Measurements from ENCODE around the gene ADAMTS7.
"Not testable (repeated sequence)": the region's sequence is repeated elsewhere in the genome, so short reads cannot be mapped to it uniquely, and the experiment has no call there.

The ADAMTS7 gene, protein sequence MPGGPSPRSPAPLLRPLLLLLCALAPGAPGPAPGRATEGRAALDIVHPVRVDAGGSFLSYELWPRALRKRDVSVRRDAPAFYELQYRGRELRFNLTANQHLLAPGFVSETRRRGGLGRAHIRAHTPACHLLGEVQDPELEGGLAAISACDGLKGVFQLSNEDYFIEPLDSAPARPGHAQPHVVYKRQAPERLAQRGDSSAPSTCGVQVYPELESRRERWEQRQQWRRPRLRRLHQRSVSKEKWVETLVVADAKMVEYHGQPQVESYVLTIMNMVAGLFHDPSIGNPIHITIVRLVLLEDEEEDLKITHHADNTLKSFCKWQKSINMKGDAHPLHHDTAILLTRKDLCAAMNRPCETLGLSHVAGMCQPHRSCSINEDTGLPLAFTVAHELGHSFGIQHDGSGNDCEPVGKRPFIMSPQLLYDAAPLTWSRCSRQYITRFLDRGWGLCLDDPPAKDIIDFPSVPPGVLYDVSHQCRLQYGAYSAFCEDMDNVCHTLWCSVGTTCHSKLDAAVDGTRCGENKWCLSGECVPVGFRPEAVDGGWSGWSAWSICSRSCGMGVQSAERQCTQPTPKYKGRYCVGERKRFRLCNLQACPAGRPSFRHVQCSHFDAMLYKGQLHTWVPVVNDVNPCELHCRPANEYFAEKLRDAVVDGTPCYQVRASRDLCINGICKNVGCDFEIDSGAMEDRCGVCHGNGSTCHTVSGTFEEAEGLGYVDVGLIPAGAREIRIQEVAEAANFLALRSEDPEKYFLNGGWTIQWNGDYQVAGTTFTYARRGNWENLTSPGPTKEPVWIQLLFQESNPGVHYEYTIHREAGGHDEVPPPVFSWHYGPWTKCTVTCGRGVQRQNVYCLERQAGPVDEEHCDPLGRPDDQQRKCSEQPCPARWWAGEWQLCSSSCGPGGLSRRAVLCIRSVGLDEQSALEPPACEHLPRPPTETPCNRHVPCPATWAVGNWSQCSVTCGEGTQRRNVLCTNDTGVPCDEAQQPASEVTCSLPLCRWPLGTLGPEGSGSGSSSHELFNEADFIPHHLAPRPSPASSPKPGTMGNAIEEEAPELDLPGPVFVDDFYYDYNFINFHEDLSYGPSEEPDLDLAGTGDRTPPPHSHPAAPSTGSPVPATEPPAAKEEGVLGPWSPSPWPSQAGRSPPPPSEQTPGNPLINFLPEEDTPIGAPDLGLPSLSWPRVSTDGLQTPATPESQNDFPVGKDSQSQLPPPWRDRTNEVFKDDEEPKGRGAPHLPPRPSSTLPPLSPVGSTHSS (N-terminal part only)

DNA sequence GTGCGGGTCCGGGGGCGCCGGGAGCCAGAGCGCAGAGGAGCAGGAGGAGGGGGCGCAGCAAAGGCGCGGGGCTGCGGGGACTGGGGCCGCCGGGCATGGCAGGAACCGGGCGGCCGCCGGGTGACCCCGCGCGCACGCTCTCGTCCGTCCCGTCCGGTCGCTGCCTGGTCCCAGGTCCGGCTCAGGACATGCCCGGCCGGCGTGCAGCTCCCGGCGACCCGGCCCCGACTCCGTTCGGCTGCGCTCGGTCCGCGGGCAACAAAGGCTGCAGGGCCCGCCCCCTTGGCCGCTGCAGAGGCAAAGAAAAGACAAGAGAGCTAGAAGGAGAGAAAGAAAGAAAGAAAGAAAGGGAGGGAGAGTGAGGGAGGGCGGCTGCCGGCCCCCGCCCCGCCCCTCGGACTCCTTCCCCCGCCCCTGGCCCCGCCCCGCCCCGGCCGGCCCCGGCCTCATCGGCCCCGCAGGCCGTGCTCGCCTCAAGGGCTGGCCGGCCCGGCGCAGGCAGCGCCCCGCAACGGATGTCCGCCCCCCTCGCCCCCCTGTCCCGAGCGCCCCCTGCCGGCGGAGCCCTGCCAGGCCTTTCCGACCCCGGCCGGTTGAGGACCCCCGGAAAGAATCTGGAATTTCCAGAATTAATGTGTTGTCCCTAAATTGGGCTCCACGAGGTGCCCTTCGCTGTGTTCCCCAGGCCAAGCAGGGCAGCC lies at the start of gene ADAMTS7:
Gene ADAMTS7, minus strand, starts transcription at position 341 of the 701 bp plus-strand sequence. Its CDS starts 244 bp downstream, at position 97.
- peak; percentile 38 to 41 for DNase-seq (ENCODE audit: low read depth in 2 of 2)

DNA sequence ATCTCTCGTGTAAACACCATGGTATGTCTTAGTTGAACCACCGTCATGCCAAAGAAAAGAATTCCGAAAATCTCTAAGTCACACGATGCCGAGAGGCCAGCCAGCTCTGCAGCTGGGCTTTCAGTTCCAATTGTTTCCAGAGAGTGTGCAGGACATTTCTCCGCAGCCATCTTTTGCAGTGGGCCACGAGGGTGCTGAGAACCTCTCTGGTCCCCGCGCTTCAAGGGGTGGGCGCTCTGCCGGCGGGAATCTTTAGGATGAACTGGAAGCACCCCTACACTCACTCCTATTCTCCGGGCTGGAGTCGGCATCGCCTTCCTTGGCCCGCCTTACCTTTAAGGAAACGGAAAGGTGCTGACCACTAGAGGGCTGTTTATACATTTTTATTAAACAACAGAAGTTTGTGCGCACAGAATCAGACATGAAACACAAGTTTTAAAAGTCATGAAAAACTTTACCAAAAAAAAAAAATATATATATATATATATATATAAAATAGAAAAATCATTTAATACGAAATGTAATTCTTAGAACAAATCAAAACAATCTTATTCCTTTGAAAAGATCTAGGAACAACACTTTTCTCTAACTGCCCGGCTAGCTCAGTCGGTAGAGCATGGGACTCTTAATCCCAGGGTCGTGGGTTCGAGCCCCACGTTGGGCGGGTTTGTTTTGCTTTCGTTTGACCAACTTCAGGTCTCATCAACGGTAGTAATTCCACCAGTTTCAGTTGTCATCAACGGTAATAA lies 48.9 kb upstream of the ADAMTS7 start:
- peak; percentile 50 to 57 for DNase-seq (ENCODE audit: low read depth in 2 of 2)

DNA sequence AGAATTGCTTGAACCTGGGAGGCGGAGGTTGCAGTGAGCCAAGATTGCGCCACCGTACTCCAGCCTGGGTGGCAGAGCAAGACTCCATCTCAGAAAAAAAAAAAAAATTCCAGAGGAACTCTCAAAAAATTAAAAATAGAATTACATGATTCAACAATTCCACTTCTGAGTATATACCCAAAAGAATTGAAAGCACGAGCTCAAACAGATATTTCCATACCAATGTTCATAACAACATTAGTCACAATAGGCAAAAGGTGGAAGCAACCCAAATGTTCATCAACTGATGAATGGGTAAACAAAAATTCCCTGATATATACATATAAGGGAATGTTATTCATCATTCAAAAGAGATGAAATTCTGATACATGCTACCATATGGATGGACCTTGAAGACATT lies 44.5 kb upstream of the ADAMTS7 start:
- no peak for DNase-seq (ENCODE audit: low read depth in 2 of 2)

DNA sequence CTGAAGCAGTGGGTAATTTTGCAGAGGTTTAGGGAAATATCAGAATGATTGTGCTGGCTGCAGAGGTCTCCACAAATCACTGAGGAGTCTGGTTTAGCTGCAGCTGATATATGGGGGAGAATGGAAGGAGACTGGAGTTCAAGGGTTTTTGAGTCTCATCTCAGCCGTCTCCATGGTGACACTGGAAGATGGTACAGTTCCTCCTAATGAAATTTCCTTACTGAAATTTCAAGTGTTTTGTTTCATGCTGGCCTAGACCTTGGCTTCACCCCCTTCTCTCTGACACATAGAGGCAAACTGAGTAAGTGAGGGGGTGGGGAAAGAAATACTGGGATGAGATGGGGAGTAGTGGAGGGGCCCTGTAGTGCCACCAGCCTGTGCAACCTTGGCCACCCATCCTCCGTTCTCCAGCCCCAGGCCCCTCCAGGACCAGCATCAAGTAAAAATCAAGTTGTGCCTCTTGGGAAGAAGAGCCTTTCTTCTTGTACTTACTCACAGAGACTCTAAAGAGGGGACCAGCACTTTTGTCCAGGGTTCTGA lies 43.6 kb upstream of the ADAMTS7 start:
- no peak for DNase-seq (ENCODE audit: low read depth in 2 of 2)

DNA sequence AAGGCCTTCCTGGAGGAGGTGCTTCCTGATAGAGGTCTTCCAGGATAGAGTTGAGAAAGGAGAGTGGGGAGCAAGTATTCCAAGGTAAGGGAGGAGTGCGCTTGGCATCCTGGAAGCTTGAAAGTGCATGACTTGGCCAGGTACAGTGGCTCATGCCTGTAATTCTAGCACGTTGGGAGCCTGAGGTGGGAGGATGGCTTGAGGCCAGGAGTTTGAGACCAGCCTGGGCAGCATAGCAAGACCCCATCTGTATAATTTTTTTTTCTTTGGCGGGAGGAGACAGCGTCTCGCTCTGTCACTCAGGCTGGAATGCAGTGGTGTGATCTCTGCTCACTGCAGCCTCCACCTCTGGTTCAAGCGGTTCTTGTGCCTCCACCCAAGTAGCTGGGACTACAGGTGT lies 42.2 kb upstream of the ADAMTS7 start:
- DNase-seq (ENCODE audit: low read depth in 2 of 2): no peak

DNA sequence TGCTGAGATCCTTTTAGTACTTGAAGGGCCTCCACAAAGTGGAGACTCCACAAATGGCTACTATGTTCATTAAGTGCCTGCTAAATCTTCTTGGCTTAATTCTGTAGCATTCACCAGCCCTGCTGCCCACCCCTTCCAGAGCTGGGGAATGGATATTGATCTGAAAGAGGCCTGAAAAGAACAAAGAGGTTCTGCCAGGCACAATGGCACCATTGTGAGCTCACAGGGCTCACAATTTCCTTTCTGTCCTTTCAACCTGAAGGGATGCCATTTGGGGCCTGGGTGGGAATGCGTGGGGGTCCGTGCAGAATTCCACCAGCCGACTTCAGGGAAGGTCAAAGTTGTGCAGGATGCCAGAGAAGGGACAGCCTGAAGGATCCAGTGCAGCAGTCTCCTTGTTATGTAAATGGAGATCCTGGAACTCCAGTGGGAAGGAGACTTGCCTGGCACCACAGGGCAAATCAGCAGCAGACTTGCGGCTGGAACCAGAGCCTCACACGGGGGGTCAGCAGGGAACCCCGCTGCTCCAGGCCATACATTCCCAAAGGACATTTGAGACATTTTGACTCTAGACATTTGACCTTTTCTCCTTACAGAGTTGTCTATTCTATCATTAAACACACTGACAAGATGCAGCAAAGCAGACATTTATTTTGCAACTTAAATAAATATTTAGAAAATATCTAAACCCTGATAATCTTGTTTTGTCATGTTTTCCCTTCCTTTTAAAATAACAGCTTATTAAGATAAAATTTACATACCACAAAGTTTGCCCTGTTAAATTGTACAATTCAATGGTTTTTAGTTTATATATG lies 39.9 kb upstream of the ADAMTS7 start:
- no peak for DNase-seq (ENCODE audit: low read depth in 2 of 2)

DNA sequence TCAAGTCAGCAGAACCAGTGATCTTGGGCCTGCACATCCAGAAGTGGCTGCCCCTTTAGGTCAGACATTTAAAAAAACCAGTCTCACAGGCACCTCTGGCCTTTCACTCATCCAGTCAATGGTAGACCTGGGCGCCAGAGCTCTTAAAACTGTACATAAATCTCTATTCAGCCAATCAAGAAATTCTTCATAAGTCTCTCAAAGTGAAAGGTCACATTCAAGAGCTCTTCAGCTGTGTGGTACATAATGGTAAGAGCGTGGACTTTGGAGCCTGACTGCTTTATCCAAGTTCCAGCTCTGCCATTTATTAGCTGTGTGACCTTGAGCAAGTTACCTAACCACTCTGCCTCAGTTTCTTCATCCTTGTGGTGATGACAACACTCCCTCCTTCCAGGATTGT lies 39.1 kb upstream of the ADAMTS7 start:
- no peak for DNase-seq (ENCODE audit: low read depth in 2 of 2)

DNA sequence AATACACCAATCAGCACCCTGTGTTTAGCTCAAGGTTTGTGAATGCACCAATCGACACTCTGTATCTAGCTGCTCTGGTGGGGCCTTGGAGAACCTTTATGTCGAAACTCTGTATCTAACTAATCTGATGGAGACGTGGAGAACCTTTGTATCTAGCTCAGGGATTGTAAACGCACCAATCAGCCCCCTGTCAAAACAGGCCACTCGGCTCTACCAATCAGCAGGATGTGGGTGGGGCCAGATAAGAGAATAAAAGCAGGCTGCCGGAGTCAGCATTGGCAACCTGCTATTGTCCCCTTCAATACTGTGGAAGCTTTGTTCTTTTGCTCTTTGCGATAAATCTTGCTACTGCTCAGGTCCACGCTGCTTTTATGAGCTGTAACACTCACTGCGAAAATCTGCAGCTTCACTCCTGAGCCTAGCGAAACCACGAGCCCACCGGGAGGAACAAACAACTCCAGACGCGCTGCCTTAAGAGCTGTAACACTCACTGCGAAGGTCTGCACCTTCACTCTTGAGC lies 36.2 kb upstream of the ADAMTS7 start:
- DNase-seq (ENCODE audit: low read depth in 2 of 2): not testable (repeated sequence)

DNA sequence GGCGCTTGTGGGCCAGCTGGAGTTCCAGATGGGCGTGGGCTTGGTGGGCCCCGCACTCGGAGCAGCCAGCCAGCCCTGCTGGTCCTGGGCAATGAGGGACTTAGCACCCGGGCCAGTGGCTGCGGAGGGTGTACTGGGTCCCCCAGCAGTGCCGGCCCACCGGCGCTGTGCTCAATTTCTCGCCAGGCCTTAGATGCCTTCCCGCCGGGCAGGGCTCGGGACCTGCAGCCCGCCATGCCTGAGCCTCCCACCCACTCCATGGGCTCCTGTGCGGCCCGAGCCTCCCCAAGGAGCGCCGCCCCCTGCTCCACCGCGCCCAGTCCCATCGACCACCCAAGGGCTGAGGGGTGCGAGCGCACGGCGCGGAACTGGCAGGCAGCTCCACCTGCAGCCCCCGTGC lies 35.6 kb upstream of the ADAMTS7 start:
- not testable (repeated sequence) for DNase-seq (ENCODE audit: low read depth in 2 of 2)

DNA sequence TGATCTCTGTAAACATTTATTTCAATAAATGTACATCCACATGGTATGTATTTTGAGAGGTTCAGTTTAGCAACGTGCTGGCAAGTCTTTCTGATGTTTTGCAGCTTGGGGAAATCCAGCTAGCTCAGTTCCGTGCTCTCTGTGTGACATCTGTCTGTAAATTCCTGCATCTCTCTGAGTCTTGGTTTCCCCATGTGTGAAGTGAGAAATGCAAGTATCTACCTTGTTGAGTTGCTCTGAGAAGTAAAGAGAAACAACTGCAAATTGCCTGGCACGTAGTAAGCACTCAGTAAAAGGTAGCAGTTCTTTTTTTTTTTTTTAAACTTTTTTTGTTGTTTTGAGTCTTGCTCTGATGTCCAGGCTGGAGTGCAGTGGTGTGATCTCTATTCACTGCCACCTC lies 31.3 kb upstream of the ADAMTS7 start:
- DNase-seq (ENCODE audit: low read depth in 2 of 2): no peak

DNA sequence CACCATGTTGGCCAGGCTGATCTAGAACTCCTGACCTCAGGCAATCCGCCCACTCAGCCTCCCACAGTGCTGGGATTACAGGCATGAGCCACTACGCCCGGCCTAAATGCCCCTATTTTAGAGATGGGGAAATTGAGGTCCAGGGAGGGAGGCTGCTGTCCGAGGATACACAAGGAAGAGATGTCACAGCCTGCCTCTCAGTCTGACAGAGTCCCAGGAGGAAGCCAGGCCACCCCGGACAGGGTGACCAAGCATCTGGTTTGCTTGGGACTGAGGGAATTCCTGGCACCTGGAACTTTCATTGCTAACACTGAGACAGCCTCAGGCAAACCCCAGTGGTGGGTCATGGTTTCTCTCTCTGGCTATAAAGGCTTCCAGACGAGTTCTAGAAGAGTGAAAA lies 30.6 kb upstream of the ADAMTS7 start:
- no peak for DNase-seq (ENCODE audit: low read depth in 2 of 2)

DNA sequence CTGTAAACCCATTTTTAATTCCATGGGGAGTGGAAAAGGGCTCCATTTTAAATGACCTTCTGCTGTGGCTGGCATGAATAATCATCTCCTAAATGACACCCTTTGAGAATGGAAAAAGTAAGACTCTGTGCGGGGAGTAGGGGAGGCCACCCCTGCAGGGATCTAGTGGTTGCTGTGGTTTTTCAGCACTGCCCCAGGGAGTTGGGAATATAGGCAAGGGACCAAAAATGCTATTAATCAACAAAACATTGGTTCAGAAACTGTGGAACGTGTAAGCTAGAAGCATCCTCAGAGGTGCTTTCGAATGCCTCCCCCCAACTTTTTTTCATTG lies 30.1 kb upstream of the ADAMTS7 start:
- no peak for DNase-seq (ENCODE audit: low read depth in 2 of 2)

DNA sequence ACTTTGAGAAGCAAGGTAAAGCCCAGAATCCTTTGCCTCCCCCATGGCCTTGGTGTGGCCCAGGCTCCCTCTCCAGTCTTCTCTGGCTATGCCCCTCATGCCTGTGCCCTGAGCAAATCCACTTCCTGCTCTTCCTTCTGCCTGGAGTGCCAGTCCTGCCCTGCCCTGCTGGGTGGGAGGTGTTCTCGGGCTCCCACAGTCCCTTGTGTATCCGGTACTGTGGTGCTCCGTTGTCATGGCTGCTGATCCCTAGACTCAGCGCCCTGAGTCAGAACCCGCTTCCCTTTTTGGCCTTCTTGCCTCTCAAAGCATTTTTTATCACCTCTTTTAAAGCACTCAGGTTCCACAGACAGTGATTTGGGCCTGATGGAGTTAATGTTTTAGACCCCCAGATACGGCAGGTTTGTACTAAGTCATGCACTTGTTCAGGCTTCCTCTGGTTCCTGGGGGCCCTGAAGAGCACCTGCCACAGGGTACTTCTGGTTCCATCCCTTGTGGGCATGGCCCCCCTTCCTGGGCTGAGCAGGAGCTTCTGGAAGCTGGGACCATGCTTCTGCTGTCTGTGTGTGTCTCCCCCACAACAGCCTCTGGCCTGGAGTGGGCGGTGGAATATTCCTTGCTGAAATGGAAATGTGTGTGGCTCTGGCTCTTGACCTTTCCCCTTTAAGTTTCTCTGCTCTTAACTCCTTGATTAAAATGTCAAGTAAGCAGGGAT lies 29.6 kb upstream of the ADAMTS7 start:
- no peak for DNase-seq (ENCODE audit: low read depth in 2 of 2)

DNA sequence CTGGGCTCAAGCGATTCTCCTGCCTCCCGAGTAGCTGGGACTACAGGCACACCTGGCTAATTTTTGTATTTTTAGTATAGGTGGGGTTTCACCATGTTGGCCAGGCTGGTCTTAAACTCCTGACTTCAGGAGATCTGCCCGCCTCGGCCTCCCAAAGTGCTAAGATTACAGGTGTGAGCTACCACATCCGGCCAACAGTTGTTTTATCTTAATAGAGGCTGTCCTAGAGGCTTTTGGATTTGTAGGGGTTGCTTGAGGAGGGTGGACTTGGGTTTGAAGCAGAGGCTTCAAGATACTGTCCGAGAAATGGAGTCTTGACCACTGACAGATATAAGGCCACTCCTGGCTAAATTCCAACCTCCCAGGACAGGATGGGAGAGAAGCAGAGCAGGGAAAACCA lies 27.9 kb upstream of the ADAMTS7 start:
- DNase-seq (ENCODE audit: low read depth in 2 of 2): not testable (repeated sequence)

DNA sequence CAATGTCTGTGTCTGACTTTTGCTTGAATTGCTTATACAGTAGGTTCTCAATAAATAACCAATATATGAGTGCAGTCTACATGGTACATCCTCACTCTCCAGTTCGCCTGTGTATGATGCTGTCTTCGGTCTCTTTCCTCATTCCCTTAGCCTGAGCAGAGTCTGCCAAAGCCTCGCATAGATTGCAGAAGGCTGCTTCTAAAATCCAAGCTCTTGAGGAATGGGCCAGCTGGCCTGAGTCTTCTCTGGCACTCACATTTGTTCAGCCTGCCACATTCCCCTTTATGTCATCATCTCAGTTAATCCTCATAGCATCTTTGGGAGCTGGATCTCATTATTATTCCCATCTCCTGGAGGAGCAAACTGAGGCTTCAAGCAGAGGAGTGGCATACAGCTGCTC lies 27.2 kb upstream of the ADAMTS7 start:
- no peak for DNase-seq (ENCODE audit: low read depth in 2 of 2)

DNA sequence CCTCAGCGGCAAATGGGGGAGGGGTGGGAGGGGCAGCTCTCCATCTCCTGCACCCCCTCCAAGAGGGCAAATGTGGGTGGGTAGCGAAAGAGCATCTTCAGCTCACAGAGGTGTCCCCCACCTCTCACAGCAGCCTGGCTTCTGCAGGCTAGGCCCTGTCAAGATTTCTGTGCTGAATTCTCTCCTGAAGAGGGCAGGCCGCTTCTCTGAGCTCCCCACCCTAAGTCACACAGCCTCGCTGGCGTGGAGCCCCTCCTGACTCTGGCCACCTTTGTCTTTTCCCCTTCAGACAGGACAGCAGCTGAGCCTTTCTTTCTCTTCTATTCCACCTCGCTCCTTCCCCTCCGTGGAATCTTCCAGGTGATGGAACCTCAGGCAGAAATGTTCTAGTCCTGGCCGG lies 26.3 kb upstream of the ADAMTS7 start:
- DNase-seq (ENCODE audit: low read depth in 2 of 2): no peak

DNA sequence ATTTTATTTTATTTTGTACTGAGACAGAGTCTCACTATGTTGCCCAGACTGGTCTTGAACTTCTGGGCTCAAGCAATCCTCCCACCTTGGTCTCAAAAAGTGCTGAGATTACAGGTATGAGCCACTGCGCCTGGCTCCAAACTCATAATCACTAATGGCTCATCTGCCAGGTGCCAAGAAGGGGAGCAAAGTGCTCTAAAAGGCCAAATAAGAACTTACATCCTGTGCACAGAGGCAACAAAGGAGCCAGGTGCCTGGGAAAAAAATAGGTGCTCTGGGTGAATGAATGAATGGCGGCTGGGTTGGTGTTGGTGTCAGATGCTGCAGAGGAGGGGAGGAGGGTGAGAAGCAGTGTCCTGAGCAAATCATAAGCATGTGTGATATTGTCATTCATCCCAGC lies 25.9 kb upstream of the ADAMTS7 start:
- DNase-seq (ENCODE audit: low read depth in 2 of 2): no peak

DNA sequence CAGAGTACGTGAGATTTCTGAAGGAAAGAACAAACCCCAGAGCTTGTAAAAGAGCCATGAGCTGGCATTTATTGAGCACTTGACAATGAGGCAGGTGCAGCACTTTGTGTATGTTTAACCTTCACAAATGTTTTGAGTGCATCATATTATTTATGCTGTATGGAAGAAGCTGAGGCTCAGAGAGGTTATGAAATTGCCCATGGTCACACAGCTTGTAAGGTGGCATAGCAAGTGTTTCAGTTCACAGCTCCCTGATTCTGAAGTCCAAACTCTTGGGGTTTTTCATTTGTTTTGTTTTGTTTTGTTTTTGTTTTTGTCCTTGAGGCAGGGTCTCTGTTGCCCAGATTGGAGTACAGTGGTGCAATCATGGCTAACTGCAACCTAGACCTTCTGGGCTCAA lies 25.1 kb upstream of the ADAMTS7 start:
- no peak for DNase-seq (ENCODE audit: low read depth in 2 of 2)
